Keratinocyte (primary cell): Measurements from ENCODE around the gene OTOG.

Experiments
- CTCF ChIP-seq, 3 experiments: IDR thresholded peaks in 1 of 3; conservative IDR thresholded peaks in 1 of 3; optimal IDR thresholded peaks in 1 of 3; 2 replicates in 2 of 3; 3 replicates in 1 of 3; pipeline versions ENCODE3 to v1.5.1; 2011; ENCODE audit warnings: low read length in 3 of 3, mild to moderate bottlenecking in 3 of 3, moderate library complexity in 2 of 3, control low read depth in 1 of 3, inconsistent platforms in 1 of 3; ENCODE audit not compliant: insufficient read depth in 2 of 3; ENCODE audit errors: extremely low read depth in 1 of 3
- EZH2 ChIP-seq: IDR thresholded peaks from one replicate; pipeline ENCODE4 v1.6.1; 2012; ENCODE audit warnings: inconsistent platforms, mild to moderate bottlenecking, low read length, moderate library complexity

- TF ChIP-seq CTCF (optimal IDR thresholded peaks at IDR 0.05 in 1 of 3, IDR thresholded peaks at IDR 0.05 in 1 of 3, conservative IDR thresholded peaks at IDR 0.05 in 1 of 3; ENCODE audit: extremely low read depth in 1 of 3, insufficient read depth in 2 of 3, low read length in 3 of 3) (no peak), EZH2 (no peak)
Observed at GRCh38 chr11:17637901-17638300, 90.8 kb downstream of the OTOG start.
